ENCODE measurements around the gene UCP3. TPM values are rescaled to one million over a fixed set of nuclear protein-coding genes. Genes with fewer than 3 reads are reported as not detected.

The UCP3 gene
- polyA plus RNA-seq, 1 experiment, result 0.77 TPM

DNA sequence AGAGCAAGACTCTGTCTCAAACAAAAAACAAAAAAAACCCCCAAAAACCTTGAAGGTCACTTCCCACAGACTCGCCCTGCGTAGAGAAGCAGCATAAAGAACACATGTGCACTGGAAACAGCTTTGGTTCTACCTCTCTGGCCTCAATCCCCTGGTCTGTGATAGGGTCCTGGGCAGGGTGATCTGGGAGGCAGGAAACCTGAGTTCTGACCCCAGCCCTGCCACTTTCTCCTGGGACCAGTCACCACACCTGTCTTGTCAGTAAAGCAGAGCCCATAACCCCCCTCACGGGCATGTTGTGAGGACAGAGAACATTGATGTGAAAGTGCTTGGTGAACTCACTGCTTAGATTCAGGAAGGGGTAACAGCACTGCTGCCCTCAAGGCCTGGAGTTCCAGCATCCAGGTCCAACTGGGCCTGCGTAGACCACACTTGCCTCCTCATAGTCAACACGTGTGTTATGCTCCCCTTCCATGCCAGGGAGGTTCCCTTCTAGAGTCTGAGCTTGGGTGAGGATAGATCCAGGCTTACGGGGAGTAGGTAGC lies 37.6 kb downstream of the UCP3 start:
- Histone ChIP-seq H3K36me3 (ENCODE audit: control insufficient read depth, insufficient read depth, low read length) (no peaks in the 10 kb centered on the region), H3K27me3 (ENCODE audit: control insufficient read depth, insufficient read depth, low read length) (no peaks in the 10 kb centered on the region), H3K4me3 (ENCODE audit: low read depth, low read length) (no peak overlapping the region)
- TF ChIP-seq, protein P1, sequence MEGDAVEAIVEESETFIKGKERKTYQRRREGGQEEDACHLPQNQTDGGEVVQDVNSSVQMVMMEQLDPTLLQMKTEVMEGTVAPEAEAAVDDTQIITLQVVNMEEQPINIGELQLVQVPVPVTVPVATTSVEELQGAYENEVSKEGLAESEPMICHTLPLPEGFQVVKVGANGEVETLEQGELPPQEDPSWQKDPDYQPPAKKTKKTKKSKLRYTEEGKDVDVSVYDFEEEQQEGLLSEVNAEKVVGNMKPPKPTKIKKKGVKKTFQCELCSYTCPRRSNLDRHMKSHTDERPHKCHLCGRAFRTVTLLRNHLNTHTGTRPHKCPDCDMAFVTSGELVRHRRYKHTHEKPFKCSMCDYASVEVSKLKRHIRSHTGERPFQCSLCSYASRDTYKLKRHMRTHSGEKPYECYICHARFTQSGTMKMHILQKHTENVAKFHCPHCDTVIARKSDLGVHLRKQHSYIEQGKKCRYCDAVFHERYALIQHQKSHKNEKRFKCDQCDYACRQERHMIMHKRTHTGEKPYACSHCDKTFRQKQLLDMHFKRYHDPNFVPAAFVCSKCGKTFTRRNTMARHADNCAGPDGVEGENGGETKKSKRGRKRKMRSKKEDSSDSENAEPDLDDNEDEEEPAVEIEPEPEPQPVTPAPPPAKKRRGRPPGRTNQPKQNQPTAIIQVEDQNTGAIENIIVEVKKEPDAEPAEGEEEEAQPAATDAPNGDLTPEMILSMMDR (IDR thresholded peaks at IDR 0.05; ENCODE audit: insufficient read depth, low read depth, low read length), result no peak
- ChIA-PET POLR2A (interaction anchor here (0.7 kb wide), 1 partner anchor 157 kb away, joined by 3 read pairs; no protein-coding TSS in a partner anchor), CTCF (interaction anchor here (0.6 to 1.6 kb wide), 2 partner anchors 470 to 479 kb away, joined by 3 read pairs; no protein-coding TSS in a partner anchor)
- no peak for DNase-seq (ENCODE audit: low read depth)

DNA sequence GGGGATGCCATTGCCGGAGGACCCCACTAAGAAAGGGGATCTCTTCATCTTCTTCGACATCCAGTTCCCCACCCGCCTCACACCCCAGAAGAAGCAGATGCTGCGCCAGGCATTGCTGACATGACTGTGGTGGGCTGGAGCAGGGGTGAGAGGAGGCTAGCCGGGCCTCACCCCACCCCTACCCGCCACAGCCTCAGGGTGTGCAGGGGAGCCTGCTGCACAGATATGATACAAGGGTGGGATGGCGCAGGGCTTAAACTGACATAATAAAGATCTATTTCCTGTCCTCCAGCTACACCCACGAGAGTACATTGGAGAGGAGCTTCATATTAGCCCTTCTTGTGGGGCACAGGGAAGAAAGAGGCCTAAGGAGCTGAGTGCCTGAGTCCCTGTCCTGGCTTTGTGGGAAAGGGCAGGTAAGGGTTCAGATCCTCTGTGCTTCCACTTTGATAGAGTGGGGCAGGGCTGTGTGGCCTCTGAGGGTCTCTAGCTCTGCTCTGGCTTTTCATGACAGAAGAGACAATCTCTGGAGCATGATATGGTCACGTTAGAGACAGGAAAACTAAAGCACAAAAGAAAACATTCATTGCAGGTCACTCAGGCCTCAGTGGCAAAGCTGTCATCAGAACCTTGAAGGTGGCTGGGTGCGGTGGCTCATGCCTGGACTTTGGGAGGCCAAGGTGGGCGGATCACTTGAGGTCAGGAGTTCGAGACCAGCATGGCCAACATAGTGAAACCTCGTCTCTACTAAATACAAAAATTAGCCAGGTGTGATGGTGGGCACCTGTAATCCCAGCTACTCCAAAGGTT lies 38.7 kb downstream of the UCP3 start:
- POLR2A ChIA-PET, result no interaction called here
- TF ChIP-seq, protein P1 (IDR thresholded peaks at IDR 0.05; ENCODE audit: insufficient read depth, low read depth, low read length), result no peak
- H3K4me3 ChIP-seq (ENCODE audit: low read depth, low read length), result no peak overlapping the region
- no peaks in the 10 kb centered on the region for H3K27me3 ChIP-seq (ENCODE audit: control insufficient read depth, insufficient read depth, low read length)
- CTCF ChIA-PET, result interaction anchor here (1.6 kb wide), 1 partner anchor 480 kb away, joined by 3 read pairs; no protein-coding TSS in a partner anchor
- DNase-seq (ENCODE audit: low read depth), result no peak
- H3K36me3 ChIP-seq (ENCODE audit: control insufficient read depth, insufficient read depth, low read length), result no peaks in the 10 kb centered on the region

DNA sequence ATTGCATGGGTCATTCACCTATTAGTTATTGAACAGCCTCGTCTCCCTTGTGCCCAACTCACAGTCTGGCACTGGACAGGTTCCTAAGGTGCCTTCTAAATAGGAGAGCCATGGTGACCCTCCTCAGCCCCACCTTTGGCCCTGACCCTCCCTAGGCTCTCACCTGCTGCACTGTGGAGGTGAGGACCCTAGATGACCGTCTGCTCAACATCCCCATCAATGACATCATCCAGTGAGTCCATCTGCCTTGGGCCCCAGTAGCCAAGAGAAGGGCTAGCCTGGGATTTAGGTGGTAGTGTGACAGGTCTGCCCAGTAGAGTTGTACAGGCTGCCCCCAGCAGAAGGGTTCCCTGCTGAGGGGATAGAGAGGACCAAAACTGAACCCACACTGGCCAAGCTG lies 39.8 kb downstream of the UCP3 start:
- ChIA-PET CTCF (no interaction called here), POLR2A (no interaction called here)
- Histone ChIP-seq H3K4me3 (ENCODE audit: low read depth, low read length) (no peak overlapping the region), H3K36me3 (ENCODE audit: control insufficient read depth, insufficient read depth, low read length) (no peaks in the 10 kb centered on the region), H3K27me3 (ENCODE audit: control insufficient read depth, insufficient read depth, low read length) (no peaks in the 10 kb centered on the region)
- DNase-seq (ENCODE audit: low read depth), result no peak
- TF ChIP-seq, protein P1 (IDR thresholded peaks at IDR 0.05; ENCODE audit: insufficient read depth, low read depth, low read length), result no peak

GRCh38 chr11:73968356-73968966 lies 40.4 kb downstream of the UCP3 start:
- Histone ChIP-seq H3K4me3 (ENCODE audit: low read depth, low read length) (no peak overlapping the region), H3K36me3 (ENCODE audit: control insufficient read depth, insufficient read depth, low read length) (no peaks in the 10 kb centered on the region), H3K27me3 (ENCODE audit: control insufficient read depth, insufficient read depth, low read length) (no peaks in the 10 kb centered on the region)
- TF ChIP-seq, protein P1 (IDR thresholded peaks at IDR 0.05; ENCODE audit: insufficient read depth, low read depth, low read length), result no peak
- CTCF ChIA-PET, result no interaction called here
- POLR2A ChIA-PET, result no interaction called here
- DNase-seq (ENCODE audit: low read depth), result no peak

- ChIA-PET POLR2A (no interaction called here), CTCF (no interaction called here)
- Histone ChIP-seq H3K27me3 (ENCODE audit: control insufficient read depth, insufficient read depth, low read length) (no peaks in the 10 kb centered on the region), H3K36me3 (ENCODE audit: control insufficient read depth, insufficient read depth, low read length) (no peaks in the 10 kb centered on the region), H3K4me3 (ENCODE audit: low read depth, low read length) (no peak overlapping the region)
- DNase-seq (ENCODE audit: low read depth), result no peak
- TF ChIP-seq, protein P1 (IDR thresholded peaks at IDR 0.05; ENCODE audit: insufficient read depth, low read depth, low read length), result no peak
Observed at GRCh38 chr11:73965764-73966121, 43.1 kb downstream of the UCP3 start.
